Measurements from ENCODE around the gene CD99L2. TPM values are rescaled to one million over a fixed set of nuclear protein-coding genes. Genes with fewer than 3 reads are reported as not detected.
"Not testable (repeated sequence)": the region's sequence is repeated elsewhere in the genome, so short reads cannot be mapped to it uniquely, and the experiment has no call there.

The CD99L2 gene
- polyA plus RNA-seq, 1 donor: 39.9 TPM

- peak; percentile 17 for DNase-seq
These were observed 797 bp downstream of the CD99L2 start for GRCh38 chrX:150897421-150898320.

- no peak for DNase-seq
These were observed 1.8 kb downstream of the CD99L2 start for GRCh38 chrX:150896632-150897031.

GRCh38 chrX:150893936-150894335, 4.5 kb downstream of the CD99L2 start:
- DNase-seq: no peak

- no peak for DNase-seq
These were observed 9.3 kb downstream of the CD99L2 start for GRCh38 chrX:150889131-150889530.

- no peak for DNase-seq
These were observed 10.5 kb downstream of the CD99L2 start for GRCh38 chrX:150887906-150888465.

GRCh38 chrX:150887268-150887667, 11.2 kb downstream of the CD99L2 start:
- DNase-seq: not testable (repeated sequence)

GRCh38 chrX:150886381-150886780, 12.1 kb downstream of the CD99L2 start:
- no peak for DNase-seq

- no peak for DNase-seq
These were observed 17.7 kb downstream of the CD99L2 start for GRCh38 chrX:150880808-150881165.

GRCh38 chrX:150879855-150880807, 18.3 kb downstream of the CD99L2 start:
- no peak for DNase-seq

GRCh38 chrX:150875621-150876020, 22.8 kb downstream of the CD99L2 start:
- DNase-seq: not testable (repeated sequence)

GRCh38 chrX:150874448-150874847, 24.0 kb downstream of the CD99L2 start:
- no peak for DNase-seq

- no peak for DNase-seq
These were observed 24.9 kb downstream of the CD99L2 start for GRCh38 chrX:150873616-150874015.

- no peak for DNase-seq
These were observed 25.6 kb downstream of the CD99L2 start for GRCh38 chrX:150872773-150873336.

- no peak for DNase-seq
These were observed 27.1 kb downstream of the CD99L2 start for GRCh38 chrX:150871341-150871811.

GRCh38 chrX:150870487-150871340, 27.8 kb downstream of the CD99L2 start:
- no peak for DNase-seq

GRCh38 chrX:150870029-150870428, 28.4 kb downstream of the CD99L2 start:
- no peak for DNase-seq

GRCh38 chrX:150869450-150869849, 29.0 kb downstream of the CD99L2 start:
- no peak for DNase-seq

- DNase-seq: no peak
These were observed 29.8 kb downstream of the CD99L2 start for GRCh38 chrX:150868625-150869024.

- DNase-seq: no peak
These were observed 34.3 kb downstream of the CD99L2 start for GRCh38 chrX:150864127-150864526.

GRCh38 chrX:150863191-150863590, 35.3 kb downstream of the CD99L2 start:
- no peak for DNase-seq

- no peak for DNase-seq
These were observed 41.0 kb downstream of the CD99L2 start for GRCh38 chrX:150857453-150857852.

Data from left kidney (tissue), 2 donors.